Liver (tissue), 9 donors: ENCODE results near the gene AZGP1. TPM values are rescaled to one million over a fixed set of nuclear protein-coding genes. Genes with fewer than 3 reads are reported as not detected.
"Not testable (repeated sequence)": the region's sequence is repeated elsewhere in the genome, so short reads cannot be mapped to it uniquely, and the experiment has no call there.

ENCODE experiments used
- DNase-seq: peaks from one replicate; pipeline ENCODE4 v3.0.0-alpha.2; 2017; ENCODE audit warnings: low spot score
- H3K27ac ChIP-seq, 2 donors: one replicate each; pipeline ENCODE4 v1.7.0; 2013; ENCODE audit warnings: inconsistent platforms in 2 of 2, low read length in 2 of 2, control low read depth in 1 of 2, low read depth in 1 of 2, mild to moderate bottlenecking in 1 of 2
- H3K27me3 ChIP-seq, 4 donors: one replicate each; pipeline versions ENCODE4 v1.6.1 to v1.7.0; 2013; ENCODE audit warnings: low read length in 3 of 4, inconsistent platforms in 1 of 4, mild to moderate bottlenecking in 1 of 4, moderate library complexity in 1 of 4; ENCODE audit not compliant: control insufficient read depth in 4 of 4, insufficient read depth in 4 of 4
- H3K36me3 ChIP-seq, 4 donors: one replicate each; pipeline versions ENCODE4 v1.6.1 to v1.7.0; 2013; ENCODE audit warnings: low read length in 3 of 4, mild to moderate bottlenecking in 3 of 4, low read depth in 1 of 4, moderate library complexity in 1 of 4; ENCODE audit not compliant: control insufficient read depth in 4 of 4, insufficient read depth in 3 of 4
- H3K4me1 ChIP-seq, 4 donors: one replicate each; pipeline versions ENCODE4 v1.6.1 to v1.7.0; 2013; ENCODE audit warnings: low read length in 3 of 4, mild to moderate bottlenecking in 3 of 4, moderate library complexity in 1 of 4; ENCODE audit not compliant: control insufficient read depth in 4 of 4, insufficient read depth in 4 of 4
- H3K4me3 ChIP-seq, 3 donors: one replicate each; pipeline versions ENCODE4 v1.6.1 to v1.7.0; 2013; ENCODE audit warnings: low read length in 3 of 3, control low read depth in 1 of 3, low read depth in 1 of 3, mild to moderate bottlenecking in 1 of 3
- H3K9ac ChIP-seq, 2 donors: one replicate each; pipeline ENCODE4 v1.7.0; 2013; ENCODE audit warnings: low read length in 2 of 2, mild to moderate bottlenecking in 2 of 2, moderate library complexity in 2 of 2, control low read depth in 1 of 2, low read depth in 1 of 2
- H3K9me3 ChIP-seq, 4 donors: one replicate each; pipeline versions ENCODE4 v1.6.1 to v1.7.0; 2013; ENCODE audit warnings: low read length in 3 of 4; ENCODE audit not compliant: control insufficient read depth in 4 of 4
- ATF3 ChIP-seq: IDR thresholded peaks from 2 replicates; pipeline ENCODE4 v1.6.1; 2016; ENCODE audit warnings: antibody characterized with exemption
- CTCF ChIP-seq: fragments of 150-350 bp; IDR thresholded peaks from 2 replicates; pipeline ENCODE4 v1.5.1; 2017; ENCODE audit warnings: improper control_type of control experiment, low read depth, low read length; ENCODE audit not compliant: missing input control
- EGR1 ChIP-seq, 2 donors: IDR thresholded peaks; 2 replicates each; pipeline ENCODE4 v1.6.1; 2016 to 2018; ENCODE audit warnings: antibody characterized with exemption in 2 of 2, low read depth in 2 of 2
- FOXA1 ChIP-seq: IDR thresholded peaks from 2 replicates; pipeline ENCODE4 v1.6.1; 2016; ENCODE audit warnings: antibody characterized with exemption
- FOXA2 ChIP-seq: IDR thresholded peaks from 2 replicates; pipeline ENCODE4 v1.6.1; 2016; ENCODE audit warnings: antibody characterized with exemption
- GABPA ChIP-seq, 2 donors: IDR thresholded peaks in 1 of 2; conservative IDR thresholded peaks in 1 of 2; 2 replicates each; pipeline ENCODE4 v1.6.1; 2016; ENCODE audit warnings: antibody characterized with exemption in 2 of 2, mild to moderate bottlenecking in 1 of 2, moderate library complexity in 1 of 2
- HNF4A ChIP-seq, 2 donors: conservative IDR thresholded peaks; 2 replicates each; pipeline ENCODE4 v1.6.1; 2016; ENCODE audit warnings: antibody characterized with exemption in 2 of 2, mild to moderate bottlenecking in 2 of 2
- HNF4G ChIP-seq: IDR thresholded peaks from 2 replicates; pipeline ENCODE4 v1.6.1; 2016; ENCODE audit warnings: antibody characterized with exemption
- JUND ChIP-seq, 2 donors: IDR thresholded peaks; 2 replicates each; pipeline ENCODE4 v1.6.1; 2016; ENCODE audit warnings: antibody characterized with exemption in 2 of 2
- NR2F2 ChIP-seq: IDR thresholded peaks from 2 replicates; pipeline ENCODE4 v1.6.1; 2016; ENCODE audit warnings: antibody characterized with exemption
- RAD21 ChIP-seq, 2 donors: IDR thresholded peaks; 2 replicates each; pipeline ENCODE4 v1.6.1; 2016; ENCODE audit warnings: antibody characterized with exemption in 2 of 2, mild to moderate bottlenecking in 2 of 2
- RXRA ChIP-seq, 2 donors: IDR thresholded peaks; 2 replicates each; pipeline ENCODE4 v1.6.1; 2017 to 2018; ENCODE audit warnings: antibody characterized with exemption in 2 of 2, mild to moderate bottlenecking in 1 of 2
- SP1 ChIP-seq: IDR thresholded peaks from 2 replicates; pipeline ENCODE4 v1.6.1; 2018; ENCODE audit warnings: antibody characterized with exemption, mild to moderate bottlenecking
- TAF1 ChIP-seq: conservative IDR thresholded peaks from 2 replicates; pipeline ENCODE4 v1.6.1; 2016; ENCODE audit warnings: antibody characterized with exemption, mild to moderate bottlenecking
- YY1 ChIP-seq: IDR thresholded peaks from 2 replicates; pipeline ENCODE4 v1.6.1; 2016; ENCODE audit warnings: antibody characterized with exemption, mild to moderate bottlenecking
- ZBTB33 ChIP-seq: IDR thresholded peaks from 2 replicates; pipeline ENCODE4 v1.6.1; 2016; ENCODE audit warnings: antibody characterized with exemption
- WGBS: extraction: QIAGEN DNeasy Blood & Tissue Kit; methylation state at CpG from one replicate; pipeline ENCODE4 v1.1.7; 2013; 5-methylcytosine and 5-hydroxymethylcytosine counted together
- polyA plus RNA-seq, 2 donors: library from polyadenylated mRNA; stranded (reverse) in 1 of 2; unstranded in 1 of 2; fragments of 200-250 nt in 1 of 2; fragments of >200 nt in 1 of 2; fragmentation: Nextera tagmentation in 1 of 2; extraction: Ambion mirVana in 1 of 2; gene quantifications; one replicate each; pipeline versions ENCODE4 v1.2.1 to v1.2.3, GENCODE V29; 2013 to 2015
- total RNA-seq, 2 donors: library from RNA; depleted of rRNA; stranded (reverse); fragments of >200 nt; gene quantifications; one replicate each; pipeline ENCODE4 v1.2.3, GENCODE V29; 2014
- TF ChIP-seq, protein P1 (sequence below): IDR thresholded peaks from 2 replicates; pipeline ENCODE4 v1.6.1; 2016; ENCODE audit warnings: antibody characterized with exemption
- TF ChIP-seq, protein P2 (sequence below): IDR thresholded peaks from 2 replicates; pipeline ENCODE4 v1.6.1; 2016; ENCODE audit warnings: antibody characterized with exemption, mild to moderate bottlenecking
- donor health status: healthy.
- donor health status: healthy.
- donor health status: healthy.
- donor health status: healthy.
- donor health status: healthy.

AZGP1 gene
- total and polyA plus RNA-seq, 4 donors: 99.5 to 2,721 (median 1,150) TPM

DNA sequence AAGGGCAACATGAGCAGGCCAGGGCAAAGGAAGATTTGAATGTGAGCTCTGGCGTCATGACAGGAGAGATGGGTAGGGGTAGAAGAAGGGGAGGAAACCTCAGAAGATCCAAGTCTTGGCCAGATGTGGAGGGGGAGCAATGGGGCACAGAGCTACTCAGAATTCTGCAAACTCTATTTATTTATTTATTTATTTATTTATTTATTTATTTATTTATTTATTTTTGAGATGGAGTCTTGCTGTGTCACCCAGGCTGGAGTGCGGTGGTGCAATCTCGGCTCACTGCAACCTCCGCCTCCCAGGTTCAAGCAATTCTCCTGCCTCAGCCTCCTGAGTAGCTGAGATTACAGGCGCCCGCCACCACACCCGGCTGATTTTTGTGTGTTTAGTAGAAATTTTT, 21.2 kb downstream of the AZGP1 start:
- not testable (repeated sequence) for H3K27me3 ChIP-seq, H3K9me3 ChIP-seq, H3K4me3 ChIP-seq, H3K9ac ChIP-seq, DNase-seq, H3K36me3 ChIP-seq
- Histone ChIP-seq H3K27ac (peak overlapping the region; percentile 67 to 88), H3K4me1 (peaks cover 3 to 26% (median 13%) of the 10 kb centered on the region in 4 donors)
- WGBS: 77% methylated on average over 7 of the region's 7 CpGs

GRCh38 chr7:99953649-99954048, 22.2 kb downstream of the AZGP1 start:
- no peak for DNase-seq
- H3K9ac ChIP-seq: no peak overlapping the region
- no peaks in the 10 kb centered on the region for H3K36me3 ChIP-seq
- TF ChIP-seq JUND (IDR thresholded peaks at IDR 0.05) (peak; percentile 60 to 66), GABPA (IDR thresholded peaks at IDR 0.05 in 1 of 2, conservative IDR thresholded peaks at IDR 0.05 in 1 of 2) (peak in 1 of 2 donors; percentile 17), HNF4G (no peak), HNF4A (conservative IDR thresholded peaks at IDR 0.05) (peak; percentile 61 to 66), RAD21 (IDR thresholded peaks at IDR 0.05) (peak in 1 of 2 donors; percentile 10), NR2F2 (no peak), EGR1 (IDR thresholded peaks at IDR 0.05; ENCODE audit: low read depth in 2 of 2) (peak in 1 of 2 donors; percentile 20), YY1 (peak; percentile 52), FOXA2 (no peak), RXRA (IDR thresholded peaks at IDR 0.05) (peak; percentile 31 to 72), CTCF (no peak), ZBTB33 (no peak), ATF3 (peak; percentile 90), FOXA1 (no peak), TAF1 (no peak), SP1 (peak; percentile 36)
- TF ChIP-seq, protein P1, sequence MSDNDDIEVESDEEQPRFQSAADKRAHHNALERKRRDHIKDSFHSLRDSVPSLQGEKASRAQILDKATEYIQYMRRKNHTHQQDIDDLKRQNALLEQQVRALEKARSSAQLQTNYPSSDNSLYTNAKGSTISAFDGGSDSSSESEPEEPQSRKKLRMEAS: no peak
- TF ChIP-seq, protein P2, sequence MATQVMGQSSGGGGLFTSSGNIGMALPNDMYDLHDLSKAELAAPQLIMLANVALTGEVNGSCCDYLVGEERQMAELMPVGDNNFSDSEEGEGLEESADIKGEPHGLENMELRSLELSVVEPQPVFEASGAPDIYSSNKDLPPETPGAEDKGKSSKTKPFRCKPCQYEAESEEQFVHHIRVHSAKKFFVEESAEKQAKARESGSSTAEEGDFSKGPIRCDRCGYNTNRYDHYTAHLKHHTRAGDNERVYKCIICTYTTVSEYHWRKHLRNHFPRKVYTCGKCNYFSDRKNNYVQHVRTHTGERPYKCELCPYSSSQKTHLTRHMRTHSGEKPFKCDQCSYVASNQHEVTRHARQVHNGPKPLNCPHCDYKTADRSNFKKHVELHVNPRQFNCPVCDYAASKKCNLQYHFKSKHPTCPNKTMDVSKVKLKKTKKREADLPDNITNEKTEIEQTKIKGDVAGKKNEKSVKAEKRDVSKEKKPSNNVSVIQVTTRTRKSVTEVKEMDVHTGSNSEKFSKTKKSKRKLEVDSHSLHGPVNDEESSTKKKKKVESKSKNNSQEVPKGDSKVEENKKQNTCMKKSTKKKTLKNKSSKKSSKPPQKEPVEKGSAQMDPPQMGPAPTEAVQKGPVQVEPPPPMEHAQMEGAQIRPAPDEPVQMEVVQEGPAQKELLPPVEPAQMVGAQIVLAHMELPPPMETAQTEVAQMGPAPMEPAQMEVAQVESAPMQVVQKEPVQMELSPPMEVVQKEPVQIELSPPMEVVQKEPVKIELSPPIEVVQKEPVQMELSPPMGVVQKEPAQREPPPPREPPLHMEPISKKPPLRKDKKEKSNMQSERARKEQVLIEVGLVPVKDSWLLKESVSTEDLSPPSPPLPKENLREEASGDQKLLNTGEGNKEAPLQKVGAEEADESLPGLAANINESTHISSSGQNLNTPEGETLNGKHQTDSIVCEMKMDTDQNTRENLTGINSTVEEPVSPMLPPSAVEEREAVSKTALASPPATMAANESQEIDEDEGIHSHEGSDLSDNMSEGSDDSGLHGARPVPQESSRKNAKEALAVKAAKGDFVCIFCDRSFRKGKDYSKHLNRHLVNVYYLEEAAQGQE: no peak
- no peaks in the 10 kb centered on the region for H3K27me3 ChIP-seq
- no peak overlapping the region for H3K4me3 ChIP-seq
- peak overlapping the region; percentile 67 to 88 for H3K27ac ChIP-seq
- H3K4me1 ChIP-seq: peaks cover 3 to 26% (median 13%) of the 10 kb centered on the region in 4 donors
- H3K9me3 ChIP-seq: no peaks in the 10 kb centered on the region
- WGBS: 46% methylated on average over 3 of the region's 3 CpGs

DNA sequence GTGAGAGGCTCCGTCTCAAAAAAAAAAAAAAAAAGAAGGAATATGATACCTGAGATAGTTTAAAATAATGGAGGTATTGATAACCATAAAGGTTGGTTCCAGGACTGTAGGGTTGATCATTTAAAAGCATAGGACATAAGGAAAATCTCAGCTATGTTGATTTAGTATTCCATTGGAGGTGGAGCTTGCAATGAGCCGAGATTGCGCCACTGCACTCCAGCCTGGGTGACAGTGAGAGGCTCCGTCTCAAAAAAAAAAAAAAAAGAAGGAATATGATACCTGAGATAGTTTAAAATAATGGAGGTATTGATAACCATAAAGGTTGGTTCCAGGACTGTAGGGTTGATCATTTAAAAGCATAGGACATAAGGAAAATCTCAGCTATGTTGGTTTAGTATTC, 23.2 kb downstream of the AZGP1 start:
- H3K27ac ChIP-seq: peak overlapping the region in 1 of 2 donors; percentile 88
- not testable (repeated sequence) for H3K9ac ChIP-seq, H3K27me3 ChIP-seq, H3K36me3 ChIP-seq, H3K4me3 ChIP-seq, H3K9me3 ChIP-seq, DNase-seq
- WGBS: 32% methylated on average over 4 of the region's 4 CpGs
- H3K4me1 ChIP-seq: peaks cover 3 to 26% (median 13%) of the 10 kb centered on the region in 4 donors

- H3K27me3 ChIP-seq, H3K4me3 ChIP-seq, H3K9me3 ChIP-seq, H3K36me3 ChIP-seq, H3K27ac ChIP-seq, DNase-seq, H3K9ac ChIP-seq: not testable (repeated sequence)
- WGBS: 95% methylated on average over 6 of the region's 6 CpGs
- peaks cover 3 to 26% (median 11%) of the 10 kb centered on the region in 4 donors for H3K4me1 ChIP-seq
Measured at GRCh38 chr7:99950819-99951218, 25.0 kb downstream of the AZGP1 start.
